ENCODE results near the gene PCDH7.

DNA sequence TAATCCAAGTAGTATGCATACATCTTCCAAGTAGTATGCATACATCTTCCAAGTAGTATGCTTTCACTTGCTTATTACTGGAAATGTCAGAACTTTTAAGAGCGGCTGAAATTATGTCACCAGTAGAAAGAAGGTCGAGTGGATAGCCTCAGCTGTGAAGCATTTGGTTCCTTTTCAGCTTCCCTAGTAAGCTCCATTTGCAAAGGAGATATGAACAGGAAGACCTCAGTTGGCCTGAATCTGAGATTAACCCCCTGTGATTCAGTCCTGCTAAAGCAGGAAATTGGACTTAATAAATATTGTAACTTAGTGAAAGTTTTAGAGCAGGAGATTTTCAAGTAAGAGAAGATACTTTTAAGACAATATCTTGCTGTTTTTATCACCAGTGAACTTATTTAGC is 48.1 kb downstream of the PCDH7 start:
- TF ChIP-seq CTCF (conservative IDR thresholded peaks at IDR 0.05 in 1 of 2, IDR thresholded peaks at IDR 0.05 in 1 of 2; ENCODE audit: extremely low read depth in 1 of 2, insufficient read depth in 1 of 2, low read depth in 1 of 2, low read length in 2 of 2) (no peak), EZH2 (IDR thresholded peaks at IDR 0.05; ENCODE audit: borderline replicate concordance, low read length) (no peak)

Measured in mammary epithelial cell (primary cell).